Spleen (tissue), 11 donors: Measurements from ENCODE around the gene FOXP1. TPM values are rescaled to one million over a fixed set of nuclear protein-coding genes. Genes with fewer than 3 reads are reported as not detected.

Experiments
- DNase-seq: peaks from one replicate; pipeline ENCODE4 v3.0.0-alpha.2; 2020
- H3K27ac ChIP-seq, 8 donors: fragments of 200-600 bp; sonication (generic) in 7 of 8; 1 replicate in 4 of 8; 2 replicates in 4 of 8; pipeline versions ENCODE4 v1.5.0 to v1.8.0; 2016 to 2021; ENCODE audit warnings: inconsistent platforms in 4 of 8, mild to moderate bottlenecking in 4 of 8, moderate library complexity in 1 of 8
- H3K27me3 ChIP-seq, 7 donors: fragments of 200-600 bp; sonication (generic) in 6 of 7; replicated peaks in 1 of 7; 1 replicate in 4 of 7; 2 replicates in 3 of 7; pipeline versions ENCODE4 v1.5.0 to v1.8.0; 2016 to 2021; ENCODE audit warnings: inconsistent platforms in 3 of 7, mild to moderate bottlenecking in 1 of 7
- H3K36me3 ChIP-seq, 6 donors: fragments of 200-600 bp; sonication (generic) in 5 of 6; 1 replicate in 4 of 6; 2 replicates in 2 of 6; pipeline versions ENCODE4 v1.5.0 to v1.8.0; 2016 to 2021; ENCODE audit warnings: inconsistent platforms in 2 of 6
- H3K4me1 ChIP-seq, 6 donors: fragments of 200-600 bp; sonication (generic) in 5 of 6; 1 replicate in 3 of 6; 2 replicates in 3 of 6; pipeline versions ENCODE4 v1.5.0 to v1.8.0; 2016 to 2021; ENCODE audit warnings: inconsistent platforms in 3 of 6
- H3K4me3 ChIP-seq, 8 donors: fragments of 200-600 bp; sonication (generic) in 7 of 8; 1 replicate in 4 of 8; 2 replicates in 4 of 8; pipeline versions ENCODE4 v1.5.0 to v1.8.0; 2016 to 2021; ENCODE audit warnings: inconsistent platforms in 4 of 8, mild to moderate bottlenecking in 4 of 8, moderate library complexity in 2 of 8
- H3K9me3 ChIP-seq, 8 donors: fragments of 200-600 bp; sonication (generic) in 7 of 8; 1 replicate in 4 of 8; 2 replicates in 4 of 8; pipeline versions ENCODE4 v1.5.0 to v1.8.0; 2016 to 2021; ENCODE audit warnings: inconsistent platforms in 4 of 8
- POLR2A ChIP-seq, 3 donors: fragments of 450-650 bp; IDR thresholded peaks; one replicate each; pipeline ENCODE4 v1.5.1; 2017; ENCODE audit warnings: antibody characterized with exemption in 3 of 3, mild to moderate bottlenecking in 1 of 3
- POLR2AphosphoS5 ChIP-seq, 3 donors: sonication (generic); formaldehyde crosslinking; IDR thresholded peaks; one replicate each; pipeline ENCODE4 v1.5.1; 2017; ENCODE audit warnings: antibody characterized with exemption in 3 of 3
- WGBS, 5 donors: extraction: QIAGEN DNeasy Blood & Tissue Kit in 3 of 5; methylation state at CpG; one replicate each; pipeline versions ENCODE4 v1.1.5 to v1.1.7; 2013 to 2018; 5-methylcytosine and 5-hydroxymethylcytosine counted together
- intact Hi-C: fragments of 100-400 bp; cut with DNase I; formaldehyde crosslinking; loops from one replicate; pipeline ENCODE4 v1.15.0; 2023; ENCODE audit warnings: low total_unique reads
- polyA plus RNA-seq, 3 donors: library from polyadenylated mRNA; stranded (reverse); fragments of 200-250 nt; gene quantifications; one replicate each; pipeline ENCODE4 v1.2.1, GENCODE V29; 2013
- total RNA-seq, 7 donors: library from RNA; depleted of rRNA in 3 of 7; stranded (reverse); fragments of >200 nt in 3 of 7; fragmentation: NEBNext Ultra II Directional in 4 of 7; extraction: Animal tissue kit (Norgen Biotek cat#: 25700) in 4 of 7; gene quantifications; one replicate each; pipeline versions ENCODE4 v1.1.0 to v1.2.1, GENCODE V29; 2016 to 2021
- TF ChIP-seq, protein P1 (sequence below), 11 experiments: fragments of 200-600 bp in 7 of 11; fragments of 450-650 bp in 4 of 11; sonication (generic) in 4 of 11; IDR thresholded peaks in 8 of 11; conservative IDR thresholded peaks in 3 of 11; 1 replicate in 7 of 11; 2 replicates in 4 of 11; pipeline versions ENCODE4 v1.4.0 to v1.8.0; 2016 to 2021; ENCODE audit warnings: antibody characterized with exemption in 11 of 11, inconsistent platforms in 4 of 11, mild to moderate bottlenecking in 1 of 11
- donor health status: healthy with polysubstance abuse.
- donor health status: DM: no; HTN: no; CAD: no; lungs with moderate emphysema.
- donor health status: DM: no; HTN: no; CAD: no.
- donor health status: Bipolar disorder and iron deficiency.
- donor health status: healthy.
- donor health status: DM: no; HTN: no; CAD: no.
- donor health status: DM: yes; HTN: yes; CAD: no.

The FOXP1 gene
- total and polyA plus RNA-seq, 10 donors: 11.1 to 202 (median 153) TPM

DNA sequence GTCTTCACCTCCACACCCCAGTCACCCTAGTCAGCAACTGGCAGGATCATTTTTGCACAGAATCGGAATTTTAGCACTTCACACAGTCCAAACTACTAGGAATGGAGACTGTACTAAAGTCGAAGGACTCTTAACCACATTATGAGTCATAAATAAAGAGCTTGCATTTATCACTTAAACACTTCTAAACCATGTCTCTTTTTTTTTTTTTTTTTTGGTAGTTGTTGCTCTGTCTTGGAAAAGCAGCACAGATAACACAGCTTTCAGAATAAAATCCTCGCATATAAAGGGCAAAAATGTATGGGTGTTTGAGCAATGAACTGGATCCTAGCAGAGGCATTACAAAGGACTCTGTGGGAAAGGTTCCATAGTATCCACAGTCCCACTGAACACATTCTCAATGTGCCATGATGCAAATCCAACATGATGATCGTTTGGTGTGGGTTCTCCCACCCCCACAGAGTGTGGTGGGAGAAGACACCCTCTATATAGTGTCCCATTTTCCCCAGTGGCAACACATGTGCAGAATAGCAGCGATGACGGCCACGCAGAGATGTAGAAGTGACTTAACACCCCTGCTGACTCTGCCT lies 47.1 kb downstream of the FOXP1 start:
- no peak for TF ChIP-seq POLR2AphosphoS5 (IDR thresholded peaks at IDR 0.05)
- no peak for TF ChIP-seq POLR2A (IDR thresholded peaks at IDR 0.05)
- TF ChIP-seq, protein P1, sequence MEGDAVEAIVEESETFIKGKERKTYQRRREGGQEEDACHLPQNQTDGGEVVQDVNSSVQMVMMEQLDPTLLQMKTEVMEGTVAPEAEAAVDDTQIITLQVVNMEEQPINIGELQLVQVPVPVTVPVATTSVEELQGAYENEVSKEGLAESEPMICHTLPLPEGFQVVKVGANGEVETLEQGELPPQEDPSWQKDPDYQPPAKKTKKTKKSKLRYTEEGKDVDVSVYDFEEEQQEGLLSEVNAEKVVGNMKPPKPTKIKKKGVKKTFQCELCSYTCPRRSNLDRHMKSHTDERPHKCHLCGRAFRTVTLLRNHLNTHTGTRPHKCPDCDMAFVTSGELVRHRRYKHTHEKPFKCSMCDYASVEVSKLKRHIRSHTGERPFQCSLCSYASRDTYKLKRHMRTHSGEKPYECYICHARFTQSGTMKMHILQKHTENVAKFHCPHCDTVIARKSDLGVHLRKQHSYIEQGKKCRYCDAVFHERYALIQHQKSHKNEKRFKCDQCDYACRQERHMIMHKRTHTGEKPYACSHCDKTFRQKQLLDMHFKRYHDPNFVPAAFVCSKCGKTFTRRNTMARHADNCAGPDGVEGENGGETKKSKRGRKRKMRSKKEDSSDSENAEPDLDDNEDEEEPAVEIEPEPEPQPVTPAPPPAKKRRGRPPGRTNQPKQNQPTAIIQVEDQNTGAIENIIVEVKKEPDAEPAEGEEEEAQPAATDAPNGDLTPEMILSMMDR (IDR thresholded peaks at IDR 0.05 in 8 of 11, conservative IDR thresholded peaks at IDR 0.05 in 3 of 11): no peak
- Histone ChIP-seq H3K4me3 (no peak overlapping the region), H3K4me1 (peaks cover 0 to 39% (median 15%) of the 10 kb centered on the region in 6 donors), H3K27ac (no peak overlapping the region), H3K9me3 (no peaks in the 10 kb centered on the region), H3K36me3 (peaks cover 0 to 5% (median 0%) of the 10 kb centered on the region in 6 donors), H3K27me3 (peaks cover 0 to 2% (median 0%) of the 10 kb centered on the region in 7 donors)
- no peak for DNase-seq
- 74 to 86% (median 81%) methylated on average over 7 of the region's 7 CpGs for WGBS, 5 donors
- intact Hi-C loops: no loop called here

DNA sequence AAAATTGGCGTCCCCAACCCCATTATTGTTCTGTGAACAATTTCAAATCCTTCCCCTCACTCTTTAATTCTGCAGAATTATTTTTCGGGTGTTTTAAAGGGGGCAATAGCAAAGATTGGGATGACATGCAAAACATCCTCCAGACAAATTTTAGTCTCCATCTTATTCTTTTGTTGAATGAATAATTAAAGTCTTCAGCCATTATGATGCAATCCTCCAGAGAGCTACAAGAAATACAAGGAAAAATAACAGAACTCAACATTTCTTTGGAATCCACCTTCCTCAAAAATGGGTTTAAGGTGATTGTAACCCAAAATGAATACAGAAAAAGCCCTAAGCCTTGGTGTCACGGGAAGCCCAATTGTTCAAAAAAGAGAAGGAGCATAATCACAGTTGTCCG lies 49.9 kb downstream of the FOXP1 start:
- Histone ChIP-seq H3K4me1 (peaks cover 0 to 50% (median 20%) of the 10 kb centered on the region in 6 donors), H3K4me3 (no peak overlapping the region), H3K27me3 (no peaks in the 10 kb centered on the region), H3K27ac (peak overlapping the region in 3 of 8 donors; percentile 58 to 73 (median 61)), H3K9me3 (no peaks in the 10 kb centered on the region), H3K36me3 (peaks cover 0 to 5% (median 0%) of the 10 kb centered on the region in 6 donors)
- TF ChIP-seq, protein P1 (IDR thresholded peaks at IDR 0.05 in 8 of 11, conservative IDR thresholded peaks at IDR 0.05 in 3 of 11): no peak
- TF ChIP-seq POLR2A (IDR thresholded peaks at IDR 0.05) (no peak), POLR2AphosphoS5 (IDR thresholded peaks at IDR 0.05) (no peak)
- no peak for DNase-seq
- intact Hi-C loops: no loop called here
- 90 to 99% (median 94%) methylated on average over 4 of the region's 4 CpGs for WGBS, 5 donors

DNA sequence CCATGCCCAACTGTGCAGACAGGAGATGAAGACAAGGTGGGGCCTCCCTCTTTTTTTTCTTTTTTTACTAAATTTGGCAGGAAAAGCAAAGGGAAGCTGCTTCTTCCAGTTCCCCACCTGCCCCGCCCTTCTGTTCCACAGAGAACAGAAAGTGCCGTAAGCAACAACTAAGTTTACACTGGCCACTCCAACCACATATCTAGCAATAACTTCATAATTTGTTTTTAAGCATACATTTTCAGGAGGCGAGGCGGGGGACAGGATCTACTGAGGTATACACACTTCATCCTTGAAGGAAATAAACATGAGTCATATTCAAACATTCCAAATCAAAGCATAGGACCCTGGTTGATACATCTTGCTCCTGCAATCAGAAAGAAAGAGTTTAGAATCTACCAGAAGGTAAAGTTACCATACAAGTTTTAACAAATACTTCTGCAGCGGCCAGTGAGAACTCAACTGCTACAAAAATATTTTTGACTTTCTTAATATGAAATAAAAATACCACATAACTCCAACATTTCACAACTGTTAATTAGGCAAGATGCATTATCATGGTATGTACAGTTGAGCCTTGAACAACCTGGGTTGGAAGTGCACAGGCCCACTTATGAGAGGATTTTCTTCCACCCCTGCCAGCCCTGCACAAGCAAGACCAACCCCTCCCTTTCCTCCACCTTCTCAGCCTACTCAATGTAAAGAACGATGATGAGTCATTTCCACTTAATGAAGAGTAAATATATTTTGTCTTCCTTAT lies 50.7 kb downstream of the FOXP1 start:
- peak overlapping the region in 4 of 8 donors; percentile 40 to 73 (median 60) for H3K27ac ChIP-seq
- DNase-seq: no peak
- H3K9me3 ChIP-seq: no peaks in the 10 kb centered on the region
- H3K36me3 ChIP-seq: peaks cover 0 to 5% (median 0%) of the 10 kb centered on the region in 6 donors
- WGBS, 5 donors: 42 to 71% (median 56%) methylated on average over 6 of the region's 6 CpGs
- H3K4me3 ChIP-seq: no peak overlapping the region
- H3K4me1 ChIP-seq: peaks cover 0 to 52% (median 20%) of the 10 kb centered on the region in 6 donors
- no peaks in the 10 kb centered on the region for H3K27me3 ChIP-seq
- intact Hi-C loops: no loop called here
- no peak for TF ChIP-seq POLR2AphosphoS5 (IDR thresholded peaks at IDR 0.05)
- TF ChIP-seq POLR2A (IDR thresholded peaks at IDR 0.05): no peak

DNA sequence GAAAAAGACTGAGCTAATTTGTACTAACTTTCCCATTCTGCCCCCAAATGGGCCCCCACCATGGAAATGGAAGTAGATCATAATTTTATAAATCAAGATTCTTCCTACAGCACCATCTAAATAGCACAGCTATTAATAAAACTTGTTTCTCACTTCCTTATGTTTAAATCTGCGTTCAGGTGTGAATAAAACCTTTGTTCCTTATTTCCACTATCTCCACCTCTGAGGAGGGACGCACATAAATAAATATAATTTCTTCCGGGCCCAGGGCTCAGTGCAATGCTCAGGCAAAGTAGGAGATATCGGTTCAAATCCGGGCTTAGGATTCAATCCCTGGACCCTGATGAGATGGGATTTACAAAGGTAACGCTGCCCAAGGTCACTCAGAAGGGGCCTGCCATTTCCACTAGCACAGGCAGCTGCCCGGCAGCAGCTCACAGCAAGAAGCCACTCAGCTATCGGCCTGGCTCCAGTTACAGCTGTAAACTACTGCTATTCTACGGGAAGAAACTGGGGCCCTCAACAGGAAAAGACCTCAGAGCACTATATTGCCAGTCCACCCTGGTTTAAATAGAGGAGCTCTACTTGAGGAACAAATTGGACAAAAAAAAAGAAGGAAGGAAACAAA lies 52.5 kb downstream of the FOXP1 start:
- Histone ChIP-seq H3K4me3 (no peak overlapping the region), H3K4me1 (peaks cover 0 to 56% (median 20%) of the 10 kb centered on the region in 6 donors), H3K36me3 (peaks cover 0 to 5% (median 0%) of the 10 kb centered on the region in 6 donors), H3K27me3 (no peaks in the 10 kb centered on the region), H3K9me3 (no peaks in the 10 kb centered on the region), H3K27ac (peak overlapping the region in 3 of 8 donors; percentile 50 to 73 (median 58))
- intact Hi-C loops: no loop called here
- WGBS, 5 donors: 69 to 83% (median 77%) methylated on average over 9 of the region's 9 CpGs
- DNase-seq: no peak
- no peak for TF ChIP-seq POLR2A (IDR thresholded peaks at IDR 0.05)
- TF ChIP-seq, protein P1 (IDR thresholded peaks at IDR 0.05 in 8 of 11, conservative IDR thresholded peaks at IDR 0.05 in 3 of 11): no peak
- no peak for TF ChIP-seq POLR2AphosphoS5 (IDR thresholded peaks at IDR 0.05)
